GM19328 (cell line): Measurements from ENCODE around the gene NHS.

Experiments
- ATAC-seq: cut with Tn5 transposase; IDR thresholded peaks from one replicate; pipeline ENCODE4 v1.9.1; 2021; ENCODE audit warnings: mild to moderate bottlenecking, moderate library complexity; ENCODE audit not compliant: unreplicated experiment

Gene NHS

DNA sequence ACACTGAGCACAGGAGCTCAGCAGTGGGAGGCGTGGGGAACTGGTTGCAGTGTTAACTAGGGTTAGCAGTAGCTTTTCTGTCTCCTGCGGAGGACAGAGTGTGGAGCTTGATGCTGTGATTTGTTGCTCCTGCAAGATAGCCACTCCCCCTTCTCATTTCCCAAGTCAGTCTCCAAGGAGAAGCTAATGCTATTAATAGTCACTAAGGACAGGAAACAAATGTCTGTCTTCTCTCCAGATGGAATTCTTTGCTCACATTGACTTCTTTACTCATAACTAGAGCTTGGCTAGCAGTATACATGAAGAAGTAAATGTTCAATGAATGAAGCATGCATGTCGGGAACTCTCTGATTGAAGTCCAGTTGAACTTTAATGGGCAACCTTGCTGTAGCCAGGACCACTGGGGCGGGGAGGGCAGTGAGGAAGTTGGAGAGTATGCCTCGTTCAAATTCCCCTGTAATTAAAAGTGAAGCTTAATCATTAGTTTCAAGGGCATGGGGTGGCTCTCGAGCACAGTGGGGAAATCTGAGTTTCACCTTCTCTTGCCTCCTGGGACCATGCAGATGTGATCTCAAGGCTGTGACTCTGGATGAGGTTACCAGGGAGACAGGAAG, 205.6 kb downstream of the NHS start:
- no peak for ATAC-seq

DNA sequence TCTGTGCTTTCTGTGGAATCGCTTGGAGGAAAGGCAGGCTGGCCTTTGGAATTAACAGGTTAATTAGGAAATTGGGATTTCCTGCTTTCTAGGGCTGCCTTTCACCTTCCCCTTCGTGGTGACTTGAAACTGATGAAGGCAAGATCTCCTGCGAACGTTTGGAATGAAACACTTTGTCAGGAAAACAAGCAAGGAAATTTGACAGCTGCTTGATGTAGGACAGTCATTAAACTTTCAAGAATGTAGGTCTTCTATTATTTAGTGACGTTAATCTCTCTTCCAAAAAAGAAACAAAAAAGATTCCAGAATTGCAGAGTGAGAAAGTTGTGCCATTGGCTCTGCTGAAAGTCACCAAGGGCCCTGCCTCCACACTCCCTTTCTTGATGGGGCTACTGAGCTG, 206.6 kb downstream of the NHS start:
- ATAC-seq: no peak

DNA sequence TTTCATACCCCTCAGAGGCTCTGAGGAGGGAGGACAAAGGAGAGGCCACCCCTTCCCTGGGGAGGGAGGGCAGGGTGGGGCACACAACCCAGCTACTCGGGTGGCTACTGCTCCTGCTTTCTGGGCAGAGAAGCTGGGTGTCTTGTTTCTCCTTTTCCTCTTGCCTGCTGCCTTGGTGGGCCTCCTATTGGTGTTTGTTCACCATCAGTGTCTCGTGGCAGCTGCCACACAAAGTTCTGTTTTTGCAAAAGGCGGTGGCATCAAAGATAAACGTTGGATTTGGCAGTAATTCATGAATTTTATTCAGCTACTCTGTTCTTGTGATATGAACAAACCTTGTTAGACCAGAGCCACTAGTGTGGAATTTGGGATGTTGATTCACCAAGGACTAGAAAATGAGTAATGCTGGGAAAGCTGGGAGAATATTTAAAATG, 209.3 kb downstream of the NHS start:
- ATAC-seq: no peak

DNA sequence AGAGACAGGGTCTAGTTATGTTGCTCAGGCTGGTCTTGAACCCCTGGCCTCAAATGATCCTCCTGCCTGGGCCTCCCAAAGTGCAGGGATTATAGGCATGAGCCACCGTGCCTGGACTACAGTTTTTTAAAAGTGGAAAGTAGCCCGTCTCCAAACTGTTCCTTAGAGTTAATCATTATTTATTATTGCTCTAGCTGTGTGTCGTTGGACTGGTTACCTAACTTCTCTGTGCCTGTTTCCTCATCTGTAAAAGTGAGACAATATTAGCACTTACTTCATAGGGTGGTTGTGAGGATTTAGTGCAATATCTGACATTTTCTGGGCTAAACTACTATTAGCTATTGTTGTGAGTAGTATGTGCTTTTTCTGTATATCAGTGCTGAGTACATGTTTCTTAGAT, 210.0 kb downstream of the NHS start:
- ATAC-seq: no peak

DNA sequence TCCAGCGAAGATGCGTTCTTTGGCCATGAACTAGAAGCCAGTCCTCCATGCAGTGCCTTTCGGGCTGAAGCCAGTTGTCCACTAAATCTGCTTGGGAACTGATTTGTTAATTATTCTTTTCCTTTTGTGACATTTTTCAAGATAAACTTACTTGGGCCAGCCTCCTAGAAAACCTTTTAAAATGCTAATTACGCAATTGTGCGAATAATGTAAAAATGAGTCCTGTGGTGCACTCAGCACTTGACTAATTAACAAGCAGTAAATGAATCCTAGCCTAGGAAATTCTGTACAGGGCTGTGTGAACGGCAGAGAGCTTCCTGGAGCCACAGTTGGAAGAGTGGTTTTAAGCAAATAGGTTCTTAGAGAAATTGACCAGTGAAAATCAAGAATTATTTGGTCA, 212.4 kb downstream of the NHS start:
- ATAC-seq: no peak

DNA sequence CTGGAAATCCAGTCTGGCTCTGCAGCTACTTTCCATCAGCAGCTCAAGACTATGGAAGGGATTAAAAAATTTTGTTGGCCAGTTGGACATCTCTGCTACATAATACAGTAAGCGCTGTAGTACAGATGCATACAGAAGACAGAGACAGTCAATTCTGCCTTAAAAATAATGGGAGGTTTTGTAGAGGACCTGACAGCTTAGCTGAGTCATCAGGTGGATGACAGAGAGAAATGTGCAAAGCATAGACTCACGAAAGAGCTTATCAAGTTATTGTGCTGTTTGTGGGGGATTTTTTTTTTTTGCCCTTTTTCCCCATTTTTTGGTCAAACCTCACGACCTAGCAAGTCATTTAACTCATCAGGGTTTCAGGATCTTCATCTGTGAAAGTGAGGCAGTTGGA, 213.3 kb downstream of the NHS start:
- no peak for ATAC-seq

DNA sequence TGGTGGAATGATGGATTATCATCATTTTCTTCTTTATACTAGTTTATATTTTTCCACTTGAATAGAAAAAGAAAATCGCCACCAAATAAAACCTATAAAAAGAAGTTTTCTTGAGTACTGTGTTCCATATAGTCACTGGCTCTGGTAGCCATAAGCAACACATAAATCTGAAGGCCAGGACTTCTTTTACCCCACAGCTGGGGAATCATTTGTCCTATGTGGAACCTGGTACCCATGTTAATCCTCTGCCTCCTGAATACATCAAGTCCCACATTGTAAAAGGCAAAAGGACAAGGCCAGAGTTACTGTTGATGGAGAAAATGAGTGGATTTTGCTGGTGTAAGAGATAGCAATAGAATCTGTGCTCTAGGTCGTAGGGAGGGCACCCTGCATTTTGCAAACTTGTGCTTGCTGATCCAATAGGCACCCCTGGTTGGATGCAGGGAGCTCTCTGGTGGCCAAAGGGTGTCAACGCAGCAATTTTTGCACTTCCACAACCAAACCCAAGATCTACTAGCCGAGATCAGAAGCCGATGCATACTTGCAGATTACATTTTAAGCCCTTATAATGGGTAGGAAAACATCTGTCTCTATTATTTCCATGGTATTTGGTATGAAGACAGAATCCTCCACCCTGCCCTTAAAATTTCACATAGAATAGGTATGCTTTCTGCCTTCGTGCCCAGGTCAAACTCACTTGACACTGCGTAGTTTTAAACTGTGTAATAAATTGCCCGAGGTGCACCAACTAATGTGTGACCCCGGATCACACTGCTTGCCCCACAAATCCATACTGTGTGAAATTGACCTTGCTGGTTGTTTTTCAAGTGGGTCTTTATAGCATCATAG, 216.1 kb downstream of the NHS start:
- ATAC-seq: peak; percentile 65

DNA sequence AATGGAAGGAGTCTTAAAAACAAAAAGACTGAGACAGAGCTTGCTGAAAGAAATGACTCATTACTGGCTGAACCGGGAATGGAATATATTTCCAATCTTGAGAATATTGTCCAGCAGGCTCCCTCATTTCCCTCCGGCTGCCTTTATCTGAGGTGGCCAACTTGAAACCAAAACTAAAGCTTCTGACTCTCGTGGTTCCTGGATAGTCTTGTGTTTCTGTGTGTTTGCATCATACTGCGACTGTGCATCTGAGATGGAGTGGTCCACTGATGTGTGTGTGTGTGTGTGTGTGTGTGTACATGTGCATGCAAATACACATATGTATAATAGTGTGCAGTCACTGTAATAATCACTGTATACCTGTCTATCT, 216.7 kb downstream of the NHS start:
- ATAC-seq: no peak

DNA sequence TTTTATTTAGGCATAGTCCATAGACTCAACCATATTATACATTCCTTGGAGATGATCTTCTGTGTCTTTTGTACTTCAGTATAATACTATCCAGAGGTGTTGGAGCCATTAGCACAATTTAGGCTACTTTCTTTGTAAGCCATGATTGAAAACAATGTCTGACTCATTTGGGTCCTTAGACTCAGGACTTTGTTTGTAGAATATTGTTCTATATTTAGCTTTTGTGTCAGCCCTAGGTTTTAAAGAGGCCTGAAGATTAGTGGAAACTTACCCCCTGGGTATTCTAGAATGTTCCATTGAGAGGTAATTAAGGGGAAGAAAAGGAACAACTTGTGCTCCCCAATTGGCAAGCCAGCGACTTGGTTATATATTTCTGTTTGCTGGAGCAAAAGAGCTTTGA, 217.1 kb downstream of the NHS start:
- ATAC-seq: no peak

DNA sequence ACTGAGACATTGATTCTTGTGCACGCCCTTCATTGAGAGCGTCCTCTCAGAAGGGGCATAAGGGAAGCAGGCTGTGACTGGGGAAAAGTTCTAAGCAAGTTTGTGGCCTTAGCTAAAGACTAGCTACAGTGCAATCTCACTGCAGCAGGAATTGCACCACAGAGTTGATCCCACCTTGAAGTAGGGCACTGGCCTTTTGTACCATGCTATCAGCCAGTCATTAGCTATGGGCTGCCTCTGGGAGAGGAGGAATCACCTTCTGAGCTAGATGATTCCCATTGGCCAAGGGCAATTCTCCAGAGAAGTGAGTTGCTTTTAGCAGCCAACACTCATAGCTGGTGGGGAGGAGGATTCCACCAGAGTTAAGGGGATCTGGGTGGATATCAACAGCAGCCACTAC, 219.7 kb downstream of the NHS start:
- ATAC-seq: no peak

DNA sequence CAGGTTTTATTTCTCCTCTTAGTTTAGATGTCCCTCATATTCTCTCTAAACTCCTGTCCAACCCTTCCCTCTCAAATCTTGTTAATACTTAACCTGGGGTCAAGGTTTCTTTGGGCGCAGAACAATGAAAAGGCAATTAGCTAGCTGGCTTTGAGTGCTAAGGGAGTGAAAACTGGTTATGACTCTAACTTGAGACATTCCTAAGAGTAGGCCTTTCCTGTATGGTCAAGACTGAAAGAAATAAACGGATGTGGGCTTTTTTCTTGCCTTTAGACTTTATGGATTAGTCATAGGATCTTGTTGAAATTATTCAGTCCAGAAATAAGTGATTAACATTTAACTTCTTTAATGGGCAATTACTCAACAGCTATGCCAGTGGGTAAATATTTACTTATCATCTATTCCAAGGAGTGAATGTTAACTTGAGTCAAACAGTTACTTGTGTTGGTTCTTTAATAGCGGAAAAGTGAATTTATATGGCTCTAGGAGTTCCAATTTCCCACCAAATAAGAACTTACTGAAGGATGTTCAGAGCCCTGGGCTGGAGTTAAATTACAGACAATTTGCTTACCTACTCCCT, 220.5 kb downstream of the NHS start:
- ATAC-seq: no peak

DNA sequence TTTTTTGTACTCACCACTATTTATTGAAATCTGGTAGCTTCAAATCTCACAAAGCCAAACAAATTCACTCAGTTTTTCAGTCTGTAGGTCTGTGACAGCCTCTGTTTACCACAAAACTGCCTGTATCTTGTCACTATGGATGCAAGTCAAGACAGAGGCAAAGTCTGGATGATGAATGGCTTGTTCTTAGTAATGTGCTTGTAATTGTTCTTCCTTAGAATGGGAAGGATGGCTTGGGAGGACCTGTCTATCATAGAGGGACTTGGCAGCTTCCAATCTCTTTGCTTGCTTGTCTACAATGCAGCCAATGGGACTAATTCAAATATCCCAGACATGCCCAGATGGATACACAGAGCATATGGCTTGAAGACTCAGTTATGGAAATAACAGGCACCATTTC, 221.1 kb downstream of the NHS start:
- ATAC-seq: no peak

DNA sequence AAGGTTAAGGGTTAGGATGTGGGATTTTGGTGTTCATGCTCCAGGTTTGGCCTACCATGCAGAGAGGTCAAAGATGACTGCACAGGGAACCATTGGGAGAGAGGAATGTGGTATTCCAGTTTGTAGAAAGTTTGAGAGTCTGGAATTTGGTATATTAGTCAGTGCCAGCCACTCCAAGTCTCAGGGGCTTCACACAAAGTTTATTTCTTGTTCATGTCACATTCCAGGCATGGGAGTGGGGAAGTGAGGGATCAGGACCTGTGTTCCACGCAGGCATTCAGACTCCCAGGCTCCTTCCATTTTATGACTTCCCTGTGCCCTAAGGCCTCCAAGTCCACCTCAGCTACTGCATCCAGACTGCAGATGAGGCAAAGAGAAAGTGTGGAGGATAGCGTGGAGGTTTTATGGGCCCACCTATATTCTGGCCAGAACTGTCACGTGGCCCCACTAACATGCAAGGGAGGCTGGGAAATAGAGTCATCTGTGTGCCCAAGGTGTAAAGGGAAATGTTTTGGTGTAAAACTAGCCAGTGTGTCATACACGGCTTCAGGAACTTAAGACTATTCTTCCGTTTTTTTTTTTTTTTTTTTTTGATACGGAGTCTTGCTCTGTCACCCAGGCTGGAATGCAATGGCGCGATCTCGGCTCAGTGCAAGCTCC, 221.7 kb downstream of the NHS start:
- ATAC-seq: no peak

DNA sequence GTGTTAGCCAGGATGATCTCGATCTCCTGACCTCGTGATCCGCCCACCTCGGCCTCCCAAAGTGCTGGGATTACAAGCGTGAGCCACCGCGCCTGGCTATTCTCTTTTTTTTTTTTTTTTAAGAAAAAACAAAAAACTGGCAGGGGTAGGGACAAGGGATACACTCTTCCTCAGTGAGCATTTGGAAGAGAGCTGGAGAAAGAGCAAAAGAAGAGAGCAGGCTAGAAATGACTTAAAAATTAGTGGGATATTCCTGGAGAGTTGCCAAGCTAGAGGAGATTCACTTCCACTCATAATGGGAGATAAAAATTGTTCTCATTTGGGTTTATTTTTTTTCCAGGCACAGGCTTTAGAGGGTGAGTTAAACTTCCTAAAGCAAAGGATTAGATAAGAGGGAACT, 222.3 kb downstream of the NHS start:
- ATAC-seq: no peak

DNA sequence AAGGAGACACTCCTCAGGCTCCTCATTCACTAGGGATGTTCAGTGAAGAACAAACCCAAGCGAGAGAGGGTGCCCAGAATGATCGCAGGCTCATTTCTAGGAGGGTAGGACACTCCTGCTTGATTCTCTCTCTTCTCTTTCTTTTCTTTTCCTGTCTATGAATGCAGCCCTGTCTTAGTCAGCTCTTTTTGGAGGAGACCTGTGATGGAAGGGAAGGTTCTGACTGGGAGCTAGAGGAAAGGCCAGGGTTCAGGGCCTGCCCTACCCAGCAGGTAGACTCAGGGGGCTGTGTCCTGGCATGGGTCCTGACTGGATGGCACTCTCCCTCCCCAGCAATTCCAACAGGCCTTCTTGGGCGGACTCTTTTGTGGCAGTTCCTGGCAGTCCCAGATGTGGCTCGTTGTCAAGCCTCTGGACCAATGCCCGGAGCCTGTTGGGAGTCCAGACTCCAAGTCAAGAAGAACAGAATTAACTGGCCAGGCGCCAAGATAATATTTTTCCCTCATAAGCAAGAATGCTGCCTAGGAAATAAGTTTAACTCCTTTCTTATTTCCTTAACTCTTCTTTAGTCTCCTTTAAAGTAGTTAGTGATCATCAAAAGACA, 222.9 kb downstream of the NHS start:
- ATAC-seq: no peak

DNA sequence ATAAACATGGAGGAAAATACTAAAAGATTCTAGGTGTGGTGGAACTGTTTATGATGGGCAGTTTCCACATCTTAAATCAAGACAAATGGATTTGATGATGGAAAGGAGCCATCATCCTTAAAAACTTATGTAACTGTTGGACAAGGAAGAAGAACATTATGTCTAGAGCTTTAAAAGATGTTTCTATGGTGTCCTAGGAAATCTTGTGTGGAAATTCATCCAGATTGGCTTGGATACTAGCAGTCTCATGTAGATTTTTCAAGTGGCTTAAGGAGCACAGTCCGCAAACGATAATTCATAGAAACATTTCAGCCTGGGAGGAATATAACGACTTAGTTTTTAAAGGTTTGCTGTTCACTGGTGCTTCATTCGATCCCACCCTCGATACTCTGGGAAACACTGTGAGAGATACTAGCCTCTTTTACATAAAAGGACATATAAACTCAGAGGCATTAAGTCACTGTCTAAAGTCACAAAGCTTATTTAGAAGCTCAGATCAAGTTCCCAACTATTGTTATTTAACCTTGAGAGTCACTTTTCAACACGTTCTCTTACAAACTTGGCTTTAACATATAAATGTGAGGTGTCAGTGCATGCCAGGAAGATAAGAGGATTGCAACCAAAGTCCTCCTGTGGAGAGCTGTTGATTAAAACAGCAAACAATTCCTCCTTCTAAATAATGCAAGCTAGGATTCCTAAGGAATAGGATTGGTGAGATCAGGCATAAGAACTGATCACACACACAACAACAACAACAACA, 226.6 kb downstream of the NHS start:
- ATAC-seq: no peak

DNA sequence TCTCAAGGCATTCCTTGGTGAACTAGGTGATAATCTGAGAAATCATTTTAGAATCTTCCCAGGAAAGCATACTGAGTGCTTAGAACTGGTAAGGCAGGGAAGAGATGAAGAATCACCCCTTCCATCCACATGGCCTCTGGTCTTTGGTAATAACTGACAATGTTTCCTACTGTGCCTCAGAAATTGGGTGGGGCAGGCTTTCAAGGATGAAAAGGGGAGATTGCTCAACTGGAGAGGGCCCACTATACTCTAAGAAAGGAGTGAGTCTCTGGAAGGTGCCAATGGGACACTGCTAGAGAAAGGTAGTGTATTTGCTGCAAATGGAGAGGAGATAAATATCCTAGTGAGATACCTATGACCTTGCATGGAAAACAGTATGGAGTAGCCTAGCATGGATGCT, 227.2 kb downstream of the NHS start:
- no peak for ATAC-seq

DNA sequence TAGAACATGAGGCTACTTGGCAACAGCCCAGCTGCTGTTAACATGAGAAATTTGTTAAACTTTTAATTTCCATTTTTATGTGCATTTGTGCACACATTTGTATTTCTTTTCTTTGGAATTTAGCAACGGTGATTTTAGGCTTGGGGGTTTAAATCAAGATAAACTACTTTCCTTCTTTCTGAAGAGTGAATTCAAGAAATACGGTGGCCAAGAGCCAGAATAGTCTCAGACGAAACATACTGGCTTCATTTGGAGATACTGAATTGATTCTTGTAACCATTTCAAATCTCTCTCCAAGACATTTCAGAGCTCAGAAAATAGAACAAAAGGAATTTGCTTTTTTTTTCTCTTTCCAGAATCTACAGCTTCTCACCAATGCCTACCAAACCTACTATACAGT, 228.2 kb downstream of the NHS start:
- ATAC-seq: no peak

DNA sequence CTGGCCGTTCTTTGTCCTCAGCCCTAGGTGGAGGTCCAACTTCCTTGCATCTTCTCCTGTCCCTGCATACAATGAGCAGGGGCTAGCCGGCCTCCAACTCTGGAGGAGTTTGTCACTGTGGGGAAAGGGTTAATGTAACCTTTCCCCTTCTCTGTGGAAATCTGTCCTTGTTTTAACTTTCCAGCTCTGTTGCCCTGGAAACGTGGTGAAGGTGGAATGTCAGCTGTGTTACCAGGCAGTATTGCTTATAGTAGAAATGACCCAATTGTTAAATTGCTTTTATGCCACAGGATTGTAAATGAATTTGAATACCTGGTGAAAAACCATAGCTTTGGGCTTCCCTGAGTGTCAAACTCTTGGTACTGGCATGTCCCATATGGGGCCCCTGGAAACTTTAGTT, 230.7 kb downstream of the NHS start:
- no peak for ATAC-seq

DNA sequence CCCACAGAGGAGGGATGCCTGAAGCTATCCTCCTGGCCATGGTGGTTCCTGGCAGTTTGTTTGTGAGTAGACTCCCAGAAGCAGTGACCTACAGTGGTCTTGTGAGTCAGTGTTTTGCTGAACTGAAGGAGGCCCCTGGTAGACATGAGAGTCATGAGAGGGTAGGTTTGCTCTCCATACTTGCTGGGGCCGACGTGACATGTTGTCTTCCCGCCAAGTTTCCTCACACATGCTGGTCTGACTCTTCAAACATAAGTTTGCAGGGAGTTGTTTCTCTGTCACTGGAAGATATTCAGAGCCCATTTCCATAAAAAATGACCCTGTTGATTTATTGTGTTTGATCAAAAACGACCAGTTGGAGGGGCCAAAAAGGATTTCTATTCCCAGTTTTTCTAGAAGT, 231.2 kb downstream of the NHS start:
- ATAC-seq: no peak

DNA sequence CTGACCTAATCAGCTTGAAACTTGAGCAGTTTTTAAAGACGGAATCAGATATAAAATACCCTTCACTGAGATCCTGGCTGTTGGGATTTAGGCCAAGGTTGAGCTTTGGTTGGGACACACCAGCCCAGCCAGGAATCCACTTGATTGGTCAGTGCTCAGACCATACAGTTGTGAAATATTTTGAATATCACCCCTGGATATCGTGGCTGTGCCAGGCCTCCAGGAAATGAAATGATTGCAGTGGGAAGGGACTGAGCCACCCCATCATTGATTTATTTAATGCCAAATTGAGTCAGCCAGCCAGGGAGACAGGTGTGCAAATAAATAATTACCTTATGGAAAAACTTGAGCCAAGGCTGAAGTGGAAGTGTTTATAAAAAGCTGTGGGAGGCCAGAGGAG, 233.9 kb downstream of the NHS start:
- ATAC-seq: no peak
